Gastroesophageal sphincter (tissue), 3 donors: ENCODE measurements around the gene KCNH3.

Experiments
- CTCF ChIP-seq, 4 experiments: fragments of 200-600 bp in 2 of 4; fragments of 450-650 bp in 2 of 4; sonication (generic) in 1 of 4; IDR thresholded peaks; one replicate each; pipeline ENCODE4 v1.5.1; 2017 to 2019; ENCODE audit warnings: antibody characterized with exemption in 4 of 4, mild to moderate bottlenecking in 2 of 4, moderate library complexity in 2 of 4
- POLR2A ChIP-seq, 2 donors: fragments of 450-650 bp; IDR thresholded peaks; one replicate each; pipeline ENCODE4 v1.6.1; 2017; ENCODE audit warnings: antibody characterized with exemption in 2 of 2, mild to moderate bottlenecking in 2 of 2, moderate library complexity in 1 of 2

- no peak for TF ChIP-seq CTCF (IDR thresholded peaks at IDR 0.05)
- no peak for TF ChIP-seq POLR2A (IDR thresholded peaks at IDR 0.05)
Observed at GRCh38 chr12:49585477-49586459, 46.9 kb downstream of the KCNH3 start.
